Activated naive CD4-positive, alpha-beta T cell treated with anti-CD3 and anti-CD28 coated beads for 36 hours (primary cell): Measurements from ENCODE around the gene MCM3AP. TPM values are rescaled to one million over a fixed set of nuclear protein-coding genes. Genes with fewer than 3 reads are reported as not detected.
A peak's percentile ranks its signal among the peaks of the same experiment; 100 is the strongest.
"Not testable (repeated sequence)": the region's sequence is repeated elsewhere in the genome, so short reads cannot be mapped to it uniquely, and the experiment has no call there.

ENCODE experiments used
- CTCF ChIA-PET: fragments of 350-600 bp; sonication (Branson Sonifier 250); formaldehyde crosslinking; loops from one replicate; lab custom pipeline; 2021; ENCODE audit warnings: antibody characterized with exemption; lab: Charles Lee
- DNase-seq: peaks from one replicate; pipeline ENCODE4 v3.0.0-alpha.2; 2020
- H3K27ac Mint-ChIP-seq: one replicate; pipeline ENCODE4 v1.8.0; 2021; ENCODE audit warnings: mild to moderate bottlenecking, mixed read lengths
- H3K27me3 Mint-ChIP-seq: one replicate; pipeline ENCODE4 v1.8.0; 2021; ENCODE audit warnings: low read depth, mixed read lengths
- H3K36me3 Mint-ChIP-seq: one replicate; pipeline ENCODE4 v1.8.0; 2021; ENCODE audit warnings: low read depth, mixed read lengths
- H3K4me1 Mint-ChIP-seq: one replicate; pipeline ENCODE4 v1.8.0; 2021; ENCODE audit warnings: low read depth, mixed read lengths
- H3K4me3 Mint-ChIP-seq: one replicate; pipeline ENCODE4 v1.8.0; 2021; ENCODE audit warnings: mild to moderate bottlenecking, moderate library complexity, mixed read lengths
- H3K9me3 Mint-ChIP-seq: one replicate; pipeline ENCODE4 v1.8.0; 2021; ENCODE audit warnings: mixed read lengths
- intact Hi-C: fragments of 100-400 bp; cut with micrococcal nuclease; formaldehyde crosslinking; loops from one replicate; pipeline ENCODE4 v1.15.1; 2023
- total RNA-seq, 2 experiments: library from RNA; stranded (reverse); gene quantifications; one replicate each; pipeline ENCODE4 v1.2.3, GENCODE V29; 2021

The MCM3AP gene
- total RNA-seq, 2 experiments from 2014 or later: 86.7 to 89.8 TPM

- Mint-ChIP-seq H3K4me1 (peaks cover 28% of the 10 kb centered on the region), H3K4me3 (peak overlapping the region; percentile 96), H3K27me3 (no peaks in the 10 kb centered on the region), H3K9me3 (no peaks in the 10 kb centered on the region), H3K36me3 (peaks cover 38% of the 10 kb centered on the region), H3K27ac (peak overlapping the region; percentile 94)
- intact Hi-C loops: loop anchor here (1.0 to 5.0 kb wide), 5 partner anchors 26 to 1505 kb away; partner anchors contain the start of genes LSS, PCBP3 and SUMO3
- CTCF ChIA-PET: no interaction called here
- peak; percentile 38 for DNase-seq
Observed at GRCh38 chr21:46322351-46323226, 37.2 kb upstream of the MCM3AP start.

GRCh38 chr21:46320331-46320801 is 35.0 kb upstream of the MCM3AP start:
- H3K27ac Mint-ChIP-seq: no peak overlapping the region
- H3K4me1 Mint-ChIP-seq: peaks cover 19% of the 10 kb centered on the region
- DNase-seq: no peak
- H3K27me3 Mint-ChIP-seq: no peaks in the 10 kb centered on the region
- peaks cover 28% of the 10 kb centered on the region for H3K36me3 Mint-ChIP-seq
- no peaks in the 10 kb centered on the region for H3K9me3 Mint-ChIP-seq
- intact Hi-C loops: loop anchor here (5.0 kb wide), 1 partner anchor 1503 kb away; the partner anchor contains the start of gene SUMO3
- CTCF ChIA-PET: no interaction called here
- H3K4me3 Mint-ChIP-seq: no peak overlapping the region

- Mint-ChIP-seq H3K36me3 (peaks cover 28% of the 10 kb centered on the region), H3K27me3 (no peaks in the 10 kb centered on the region), H3K4me3 (no peak overlapping the region), H3K27ac (no peak overlapping the region), H3K9me3 (no peaks in the 10 kb centered on the region), H3K4me1 (peaks cover 18% of the 10 kb centered on the region)
- CTCF ChIA-PET: no interaction called here
- no peak for DNase-seq
- intact Hi-C loops: no loop called here
Observed at GRCh38 chr21:46319186-46319585, 33.8 kb upstream of the MCM3AP start.

- H3K4me1 Mint-ChIP-seq: peaks cover 18% of the 10 kb centered on the region
- CTCF ChIA-PET: no interaction called here
- H3K27me3 Mint-ChIP-seq: no peaks in the 10 kb centered on the region
- peaks cover 28% of the 10 kb centered on the region for H3K36me3 Mint-ChIP-seq
- intact Hi-C loops: no loop called here
- no peaks in the 10 kb centered on the region for H3K9me3 Mint-ChIP-seq
- H3K4me3 Mint-ChIP-seq: no peak overlapping the region
- DNase-seq: no peak
- no peak overlapping the region for H3K27ac Mint-ChIP-seq
Observed at GRCh38 chr21:46318464-46318845, 33.0 kb upstream of the MCM3AP start.

- CTCF ChIA-PET: no interaction called here
- Mint-ChIP-seq H3K36me3 (peaks cover 26% of the 10 kb centered on the region), H3K27me3 (no peaks in the 10 kb centered on the region), H3K27ac (no peak overlapping the region), H3K4me1 (peaks cover 18% of the 10 kb centered on the region), H3K9me3 (no peaks in the 10 kb centered on the region), H3K4me3 (no peak overlapping the region)
- intact Hi-C loops: no loop called here
- DNase-seq: no peak
Observed at GRCh38 chr21:46317710-46318463, 32.5 kb upstream of the MCM3AP start.

GRCh38 chr21:46316708-46317324 is 31.4 kb upstream of the MCM3AP start:
- H3K9me3 Mint-ChIP-seq: no peaks in the 10 kb centered on the region

GRCh38 chr21:46314441-46315020 is 29.1 kb upstream of the MCM3AP start:
- Mint-ChIP-seq H3K4me3 (no peak overlapping the region), H3K4me1 (no peaks in the 10 kb centered on the region)

More at GRCh38 chr21:46316708-46317324, 31.4 kb upstream of the MCM3AP start:
- Mint-ChIP-seq H3K4me3 (no peak overlapping the region), H3K27ac (no peak overlapping the region), H3K4me1 (peaks cover 13% of the 10 kb centered on the region), H3K36me3 (peaks cover 15% of the 10 kb centered on the region), H3K27me3 (no peaks in the 10 kb centered on the region)
- CTCF ChIA-PET: no interaction called here
- DNase-seq: no peak
- intact Hi-C loops: no loop called here

GRCh38 chr21:46312949-46313348 is 27.5 kb upstream of the MCM3AP start:
- H3K4me1 Mint-ChIP-seq: no peaks in the 10 kb centered on the region
- H3K27ac Mint-ChIP-seq: no peak overlapping the region
- DNase-seq: no peak
- H3K9me3 Mint-ChIP-seq: no peaks in the 10 kb centered on the region
- CTCF ChIA-PET: no interaction called here
- intact Hi-C loops: no loop called here
- no peaks in the 10 kb centered on the region for H3K27me3 Mint-ChIP-seq
- no peak overlapping the region for H3K4me3 Mint-ChIP-seq
- H3K36me3 Mint-ChIP-seq: peaks cover 13% of the 10 kb centered on the region

More at GRCh38 chr21:46314441-46315020, 29.1 kb upstream of the MCM3AP start:
- Mint-ChIP-seq H3K27ac (no peak overlapping the region), H3K36me3 (peaks cover 7% of the 10 kb centered on the region), H3K9me3 (no peaks in the 10 kb centered on the region), H3K27me3 (no peaks in the 10 kb centered on the region)
- intact Hi-C loops: no loop called here
- CTCF ChIA-PET: no interaction called here
- no peak for DNase-seq

- no peak overlapping the region for H3K4me3 Mint-ChIP-seq
- no peak for DNase-seq
- H3K9me3 Mint-ChIP-seq: no peaks in the 10 kb centered on the region
- H3K27me3 Mint-ChIP-seq: no peaks in the 10 kb centered on the region
- intact Hi-C loops: no loop called here
- no peak overlapping the region for H3K27ac Mint-ChIP-seq
- peaks cover 19% of the 10 kb centered on the region for H3K36me3 Mint-ChIP-seq
- CTCF ChIA-PET: no interaction called here
- no peaks in the 10 kb centered on the region for H3K4me1 Mint-ChIP-seq
Observed at GRCh38 chr21:46311568-46311967, 26.2 kb upstream of the MCM3AP start.

GRCh38 chr21:46310260-46310659 is 24.8 kb upstream of the MCM3AP start:
- DNase-seq, CTCF ChIA-PET, H3K9me3 Mint-ChIP-seq, H3K27me3 Mint-ChIP-seq, H3K4me3 Mint-ChIP-seq, intact Hi-C loops, H3K4me1 Mint-ChIP-seq, H3K27ac Mint-ChIP-seq: not testable (repeated sequence)
- peaks cover 19% of the 10 kb centered on the region for H3K36me3 Mint-ChIP-seq

- no peak for DNase-seq
- no peaks in the 10 kb centered on the region for H3K4me1 Mint-ChIP-seq
- intact Hi-C loops: no loop called here
- no peak overlapping the region for H3K4me3 Mint-ChIP-seq
- CTCF ChIA-PET: no interaction called here
- H3K9me3 Mint-ChIP-seq: no peaks in the 10 kb centered on the region
- H3K36me3 Mint-ChIP-seq: peaks cover 24% of the 10 kb centered on the region
- no peaks in the 10 kb centered on the region for H3K27me3 Mint-ChIP-seq
- no peak overlapping the region for H3K27ac Mint-ChIP-seq
Observed at GRCh38 chr21:46308431-46308830, 23.0 kb upstream of the MCM3AP start.

GRCh38 chr21:46307625-46308024 is 22.2 kb upstream of the MCM3AP start:
- no peak overlapping the region for H3K4me3 Mint-ChIP-seq
- H3K27me3 Mint-ChIP-seq: no peaks in the 10 kb centered on the region
- H3K36me3 Mint-ChIP-seq: peaks cover 27% of the 10 kb centered on the region
- H3K27ac Mint-ChIP-seq: no peak overlapping the region
- no peaks in the 10 kb centered on the region for H3K9me3 Mint-ChIP-seq
- DNase-seq: no peak
- no peaks in the 10 kb centered on the region for H3K4me1 Mint-ChIP-seq
- CTCF ChIA-PET: no interaction called here
- intact Hi-C loops: no loop called here
